ELF-1 (cell line): ENCODE measurements around the gene CACTIN.

Source experiments
- DNase-seq: peaks from one replicate; pipeline ENCODE4 v3.0.0-alpha.2; 2016; ENCODE audit warnings: low read depth, low spot score

CACTIN gene

DNA sequence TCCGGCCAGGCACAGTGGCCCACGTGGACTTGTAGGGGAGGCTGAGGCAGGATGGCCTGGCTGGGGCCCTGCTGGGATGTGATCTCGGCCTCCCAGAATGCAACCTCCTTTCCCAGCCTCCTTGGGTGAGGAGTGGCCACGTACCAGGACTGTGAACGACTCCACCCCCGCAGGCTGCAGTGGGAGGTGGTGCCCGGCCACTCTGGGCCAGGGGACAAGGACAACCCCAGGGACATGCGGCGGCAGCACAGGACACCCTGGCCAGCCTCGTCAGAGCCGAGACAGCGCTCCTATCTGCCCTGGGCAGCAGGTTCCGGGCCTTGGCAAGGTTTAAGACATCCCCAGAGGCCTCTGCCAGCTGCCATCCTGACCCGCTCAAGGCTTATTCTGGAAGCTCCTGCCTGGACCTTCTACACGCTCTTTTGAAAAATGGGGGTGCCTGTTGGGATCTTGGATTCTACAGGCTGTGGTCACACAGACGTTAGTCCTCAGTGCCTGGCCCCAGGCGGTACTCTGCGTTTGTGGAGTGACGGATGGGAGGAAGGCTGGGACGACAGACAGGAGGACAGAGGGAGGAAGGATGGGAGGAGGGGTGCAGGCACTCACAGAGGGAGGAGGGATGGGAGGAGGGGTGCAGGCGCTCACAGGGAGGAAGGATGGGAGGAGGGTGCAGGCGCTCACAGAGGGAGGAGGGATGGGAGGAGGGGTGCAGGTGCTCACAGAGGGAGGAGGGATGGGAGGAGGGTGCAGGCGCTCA, 19.9 kb upstream of the CACTIN start:
- no peak for DNase-seq

GRCh38 chr19:3645726-3646125, 19.1 kb upstream of the CACTIN start:
- no peak for DNase-seq

- no peak for DNase-seq
Measured at GRCh38 chr19:3645067-3645396, 18.4 kb upstream of the CACTIN start.

GRCh38 chr19:3644351-3645066, 17.9 kb upstream of the CACTIN start:
- no peak for DNase-seq

GRCh38 chr19:3643674-3644313, 17.2 kb upstream of the CACTIN start:
- DNase-seq = peak; percentile 67

GRCh38 chr19:3642987-3643673, 16.5 kb upstream of the CACTIN start:
- DNase-seq = peak; percentile 88

- DNase-seq = no peak
Measured at GRCh38 chr19:3642296-3642695, 15.7 kb upstream of the CACTIN start.

GRCh38 chr19:3641515-3642269, 15.1 kb upstream of the CACTIN start:
- no peak for DNase-seq

- DNase-seq = no peak
Measured at GRCh38 chr19:3639479-3639878, 12.9 kb upstream of the CACTIN start.

DNA sequence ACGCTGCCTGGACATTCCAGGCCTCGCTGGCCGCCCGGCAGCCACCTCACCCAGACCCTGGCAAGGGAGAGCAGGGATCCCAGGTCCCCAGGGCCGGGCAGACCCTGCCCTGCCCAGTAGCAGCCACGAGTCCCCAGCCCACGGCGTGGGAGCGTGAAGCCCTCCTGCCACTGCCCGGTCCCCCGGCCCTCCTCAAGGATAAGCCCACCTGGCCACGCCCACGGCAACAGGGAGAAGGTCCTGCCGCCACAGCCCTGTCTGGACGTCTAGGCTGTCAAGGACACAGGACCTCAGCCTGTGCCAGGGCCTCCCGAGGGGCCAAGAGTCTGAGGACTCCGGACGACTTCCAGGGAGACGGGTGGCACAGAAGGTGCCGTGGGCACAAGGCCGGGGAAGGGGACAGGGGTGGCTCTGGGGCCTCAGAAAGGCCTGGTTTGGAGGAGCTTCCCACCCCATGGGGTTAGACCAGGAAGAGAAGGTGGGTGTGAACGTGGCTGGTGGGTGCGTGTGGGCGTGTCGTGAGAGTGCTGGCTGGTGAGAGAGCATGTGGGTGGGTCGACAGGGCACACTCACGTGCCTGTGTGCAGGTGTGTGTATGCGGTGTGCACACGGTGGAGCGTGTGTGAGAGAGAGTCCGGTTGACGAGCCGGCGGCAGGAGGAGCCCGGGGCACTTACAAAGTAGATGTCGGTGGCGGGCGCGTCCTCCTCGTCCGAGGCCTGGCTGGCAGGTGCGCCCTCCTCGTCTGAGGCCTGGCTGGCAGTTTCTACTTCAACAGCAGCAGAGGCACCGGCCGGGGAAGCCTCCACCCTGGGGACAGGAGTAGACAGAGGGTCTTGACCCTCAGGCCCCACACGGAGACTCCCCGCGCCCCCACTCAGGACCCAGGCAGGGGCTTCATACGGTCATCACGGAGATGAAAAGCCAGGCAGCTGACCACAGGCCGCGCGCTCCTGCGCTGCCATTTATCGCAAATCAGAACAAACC, 11.9 kb upstream of the CACTIN start:
- no peak for DNase-seq

DNA sequence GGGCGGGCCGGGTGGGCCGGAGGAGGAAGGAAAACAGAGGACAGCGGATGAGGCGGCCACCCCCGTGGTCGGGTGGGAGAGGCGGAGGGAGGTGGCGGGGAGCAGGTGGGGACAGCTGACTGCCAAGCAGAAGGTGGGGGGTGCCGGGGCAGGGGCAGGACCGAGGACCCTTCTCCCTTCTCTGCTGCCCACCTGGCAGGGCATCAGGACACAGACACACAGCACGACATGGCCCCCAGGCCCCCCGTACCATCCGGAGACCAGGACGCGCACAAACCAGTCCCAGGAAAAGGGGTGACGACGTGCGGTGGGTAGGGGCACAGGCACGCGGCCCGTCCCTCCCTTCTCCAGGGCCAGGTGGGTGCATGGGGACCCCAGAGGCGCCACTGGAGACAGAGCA, 11.0 kb upstream of the CACTIN start:
- DNase-seq = no peak

- DNase-seq = no peak
Measured at GRCh38 chr19:3636962-3637361, 10.4 kb upstream of the CACTIN start.

DNA sequence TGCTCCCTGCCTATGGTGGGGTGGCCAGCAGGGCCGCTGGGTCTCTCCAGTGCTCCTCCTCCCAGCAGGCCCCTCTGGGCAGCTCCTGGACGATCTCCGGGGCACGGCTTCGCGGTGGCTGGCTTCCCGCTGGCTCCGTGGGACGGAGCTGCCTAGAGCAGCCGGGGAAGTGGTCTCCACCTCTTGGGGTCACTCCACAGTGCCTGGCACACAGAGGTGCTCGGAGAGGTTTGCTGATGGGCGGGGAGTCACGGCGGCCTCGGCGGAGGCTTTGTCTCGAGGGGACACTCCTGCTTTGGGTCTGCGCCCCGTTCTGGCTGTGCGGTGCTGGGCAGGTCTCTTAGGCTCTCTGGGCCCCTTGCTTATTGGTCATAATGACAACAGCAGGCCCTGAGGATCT, 9.9 kb upstream of the CACTIN start:
- no peak for DNase-seq

- DNase-seq = no peak
Measured at GRCh38 chr19:3634496-3635045, 8.0 kb upstream of the CACTIN start.

DNA sequence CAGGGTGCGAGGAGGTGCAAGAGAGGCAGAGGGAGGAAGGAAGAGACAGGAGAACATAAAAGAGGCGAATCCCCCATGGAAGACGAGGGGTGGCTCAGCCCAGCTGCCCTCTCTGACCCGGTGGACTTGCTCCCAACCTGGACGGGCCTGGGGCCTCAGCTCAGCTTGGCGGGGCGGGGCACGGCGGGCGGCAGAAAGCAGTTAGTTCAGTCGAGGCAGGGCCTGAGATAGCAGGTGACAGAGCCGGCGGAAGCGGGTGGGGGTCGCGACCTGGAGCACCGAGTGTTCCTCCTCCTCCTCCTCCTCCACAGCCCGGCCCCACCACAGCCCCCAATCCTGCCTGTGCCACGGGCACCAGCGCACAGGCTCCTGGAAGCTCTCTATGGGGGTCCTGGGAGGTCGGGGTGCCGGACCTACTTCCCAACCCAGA, 7.0 kb upstream of the CACTIN start:
- no peak for DNase-seq

GRCh38 chr19:3632739-3633558, 6.4 kb upstream of the CACTIN start:
- DNase-seq = no peak

GRCh38 chr19:3632098-3632497, 5.5 kb upstream of the CACTIN start:
- DNase-seq = no peak

- no peak for DNase-seq
Measured at GRCh38 chr19:3631053-3631861, 4.7 kb upstream of the CACTIN start.
